Lung (tissue), 12 donors: ENCODE measurements around the gene AKAP8L. TPM values are rescaled to one million over a fixed set of nuclear protein-coding genes. Genes with fewer than 3 reads are reported as not detected.
"Not testable (repeated sequence)": the region's sequence is repeated elsewhere in the genome, so short reads cannot be mapped to it uniquely, and the experiment has no call there.

ENCODE experiments used
- ATAC-seq: fragments of 200-7000 bp; cut with Tn5 transposase; one replicate; pipeline ENCODE4 v1.9.1; 2020; ENCODE audit warnings: moderate number of reproducible peaks; ENCODE audit not compliant: insufficient read depth, low FRiP score
- DNase-seq, 3 donors: peaks; one replicate each; pipeline ENCODE4 v3.0.0-alpha.2; 2013 to 2017
- H3K27ac ChIP-seq, 2 donors: one replicate each; pipeline ENCODE4 v1.5.1; 2013; ENCODE audit warnings: mild to moderate bottlenecking in 2 of 2, moderate library complexity in 2 of 2, control low read depth in 1 of 2, inconsistent platforms in 1 of 2, low read depth in 1 of 2, low read length in 1 of 2
- H3K27me3 ChIP-seq, 3 donors: one replicate each; pipeline ENCODE4 v1.5.1; 2013; ENCODE audit warnings: low read length in 2 of 3; ENCODE audit not compliant: control insufficient read depth in 3 of 3, insufficient read depth in 3 of 3
- H3K36me3 ChIP-seq, 4 donors: one replicate each; pipeline ENCODE4 v1.5.1; 2013; ENCODE audit warnings: low read length in 4 of 4, mild to moderate bottlenecking in 1 of 4, moderate library complexity in 1 of 4; ENCODE audit not compliant: control insufficient read depth in 4 of 4, insufficient read depth in 4 of 4
- H3K4me1 ChIP-seq, 5 donors: one replicate each; pipeline ENCODE4 v1.5.1; 2013; ENCODE audit warnings: low read length in 5 of 5, mild to moderate bottlenecking in 2 of 5, moderate library complexity in 1 of 5; ENCODE audit not compliant: control insufficient read depth in 5 of 5, insufficient read depth in 5 of 5
- H3K4me3 ChIP-seq: one replicate; pipeline ENCODE4 v1.5.1; 2013; ENCODE audit warnings: mild to moderate bottlenecking, control low read depth, moderate library complexity
- H3K9ac ChIP-seq, 2 donors: one replicate each; pipeline ENCODE4 v1.5.1; 2013; ENCODE audit warnings: low read length in 2 of 2, control low read depth in 1 of 2; ENCODE audit not compliant: insufficient read depth in 1 of 2
- H3K9me3 ChIP-seq, 4 donors: one replicate each; pipeline ENCODE4 v1.5.1; 2013; ENCODE audit warnings: low read length in 3 of 4, mild to moderate bottlenecking in 1 of 4, moderate library complexity in 1 of 4; ENCODE audit not compliant: control insufficient read depth in 4 of 4, insufficient read depth in 3 of 4
- WGBS, 2 donors: extraction: QIAGEN DNeasy Blood & Tissue Kit; methylation state at CpG; one replicate each; pipeline ENCODE4 v1.1.7; 2013; 5-methylcytosine and 5-hydroxymethylcytosine counted together
- polyA plus RNA-seq, 2 donors: library from polyadenylated mRNA; stranded (reverse); fragments of 200-250 nt; gene quantifications; one replicate each; pipeline ENCODE4 v1.2.1, GENCODE V29; 2013
- total RNA-seq, 2 donors: library from RNA; depleted of rRNA in 1 of 2; stranded (reverse); fragments of >200 nt in 1 of 2; gene quantifications; one replicate each; pipeline ENCODE4 v1.2.1, GENCODE V29; 2014 to 2021
- TF ChIP-seq, protein P1 (sequence below): IDR thresholded peaks from 2 replicates; pipeline ENCODE4 v1.5.1; 2012; ENCODE audit warnings: mild to moderate bottlenecking; ENCODE audit errors: control extremely low read depth, extremely low read depth
- donor health status: control.
- donor health status: control.
- donor health status: Bipolar disorder and iron deficiency.
- donor health status: healthy.
- donor health status: DM: yes; HTN: yes; CAD: no.

The AKAP8L gene
- total and polyA plus RNA-seq, 4 donors: 52.5 to 118 (median 80.2) TPM

- H3K27me3 ChIP-seq: no peaks in the 10 kb centered on the region
- H3K9ac ChIP-seq: no peak overlapping the region
- no peak for DNase-seq
- H3K36me3 ChIP-seq: peaks cover 0 to 2% (median 0%) of the 10 kb centered on the region in 4 donors
- peak overlapping the region in 1 of 2 donors; percentile 51 for H3K27ac ChIP-seq
- TF ChIP-seq, protein P1, sequence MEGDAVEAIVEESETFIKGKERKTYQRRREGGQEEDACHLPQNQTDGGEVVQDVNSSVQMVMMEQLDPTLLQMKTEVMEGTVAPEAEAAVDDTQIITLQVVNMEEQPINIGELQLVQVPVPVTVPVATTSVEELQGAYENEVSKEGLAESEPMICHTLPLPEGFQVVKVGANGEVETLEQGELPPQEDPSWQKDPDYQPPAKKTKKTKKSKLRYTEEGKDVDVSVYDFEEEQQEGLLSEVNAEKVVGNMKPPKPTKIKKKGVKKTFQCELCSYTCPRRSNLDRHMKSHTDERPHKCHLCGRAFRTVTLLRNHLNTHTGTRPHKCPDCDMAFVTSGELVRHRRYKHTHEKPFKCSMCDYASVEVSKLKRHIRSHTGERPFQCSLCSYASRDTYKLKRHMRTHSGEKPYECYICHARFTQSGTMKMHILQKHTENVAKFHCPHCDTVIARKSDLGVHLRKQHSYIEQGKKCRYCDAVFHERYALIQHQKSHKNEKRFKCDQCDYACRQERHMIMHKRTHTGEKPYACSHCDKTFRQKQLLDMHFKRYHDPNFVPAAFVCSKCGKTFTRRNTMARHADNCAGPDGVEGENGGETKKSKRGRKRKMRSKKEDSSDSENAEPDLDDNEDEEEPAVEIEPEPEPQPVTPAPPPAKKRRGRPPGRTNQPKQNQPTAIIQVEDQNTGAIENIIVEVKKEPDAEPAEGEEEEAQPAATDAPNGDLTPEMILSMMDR: no peak
- no peak overlapping the region for H3K4me3 ChIP-seq
- peaks cover 0 to 8% (median 2%) of the 10 kb centered on the region in 5 donors for H3K4me1 ChIP-seq
- H3K9me3 ChIP-seq: no peaks in the 10 kb centered on the region
- WGBS, 2 donors: 78 to 91% methylated on average over 8 of the region's 8 CpGs
- ATAC-seq: no peak
Measured at GRCh38 chr19:15337202-15337601, 81.6 kb downstream of the AKAP8L start.

DNA sequence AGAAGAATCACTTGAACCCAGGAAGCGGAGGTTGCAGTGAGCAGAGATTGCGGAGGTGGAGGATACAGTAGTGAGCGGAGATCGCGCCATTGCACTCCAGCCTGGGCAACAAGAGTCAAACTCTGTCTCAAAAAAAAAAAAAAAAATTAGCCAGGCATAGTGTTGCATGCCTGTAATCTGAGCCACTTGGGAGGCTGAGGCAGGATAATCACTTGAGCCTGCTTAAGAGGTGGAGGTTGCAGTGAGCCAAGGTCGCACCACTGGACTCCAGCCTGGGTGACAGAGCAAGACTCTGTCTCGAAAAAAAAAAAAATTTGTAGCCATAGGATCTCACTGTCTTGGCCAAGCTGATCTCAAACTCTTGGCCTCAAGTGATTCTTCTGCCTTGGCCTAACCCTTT lies 82.8 kb downstream of the AKAP8L start:
- H3K9ac ChIP-seq, H3K4me3 ChIP-seq, H3K27me3 ChIP-seq, H3K36me3 ChIP-seq, H3K9me3 ChIP-seq, DNase-seq, ATAC-seq: not testable (repeated sequence)
- H3K27ac ChIP-seq: peak overlapping the region in 1 of 2 donors; percentile 22
- 87 to 91% methylated on average over 7 of the region's 7 CpGs for WGBS, 2 donors
- H3K4me1 ChIP-seq: peaks cover 0 to 12% (median 2%) of the 10 kb centered on the region in 5 donors

DNA sequence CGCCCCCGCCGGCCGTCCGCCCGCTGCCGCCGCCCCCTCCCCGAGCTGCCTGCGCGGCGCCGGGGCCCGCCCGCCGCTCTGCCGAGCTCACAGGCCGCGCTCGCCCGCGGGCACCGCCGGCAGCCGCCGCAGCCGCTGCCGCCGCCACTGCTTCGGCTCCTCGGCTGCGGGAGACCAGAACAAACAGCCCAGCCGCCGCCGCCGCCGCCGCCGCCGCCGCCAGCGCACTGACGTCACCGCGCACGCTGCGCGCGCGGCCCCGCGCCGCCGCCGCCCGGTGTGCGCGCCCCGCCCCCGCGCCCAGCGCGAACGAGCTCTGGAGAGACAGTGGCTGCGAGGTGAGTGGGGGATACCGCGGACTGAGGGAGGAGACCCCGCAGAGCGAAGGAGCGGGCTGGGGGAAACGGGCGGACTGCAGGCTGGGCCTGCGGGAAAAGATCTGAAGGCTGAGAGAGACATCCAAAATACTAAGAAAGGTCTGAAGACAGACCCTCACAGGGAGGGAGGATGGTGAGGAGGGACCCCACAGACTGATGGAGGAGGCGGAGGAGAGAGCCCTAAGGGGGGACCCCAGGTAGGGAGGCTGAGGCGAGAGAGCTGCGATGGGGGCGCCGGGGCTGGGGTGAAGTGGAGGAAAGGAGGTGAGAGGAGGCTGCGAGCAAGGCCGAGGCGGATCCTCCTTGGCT lies 86.3 kb downstream of the AKAP8L start, which contains the start of gene BRD4:
Gene BRD4, minus strand, starts transcription at position 229 of the 686 bp plus-strand sequence. CDS start 59,440 bp downstream, outside the sequence.
- TF ChIP-seq, protein P1: no peak
- ATAC-seq (no peak), DNase-seq (peak; percentile 70 to 80 (median 77))
- Histone ChIP-seq H3K4me3 (peak within 1 kb of the TSS; percentile 95), H3K27me3 (no peaks in the 10 kb centered on the region), H3K9ac (peak within 1 kb of the TSS; percentile 71 to 83), H3K4me1 (peaks cover under 1 to 26% (median 15%) of the 10 kb centered on the region in 5 donors), H3K9me3 (no peaks in the 10 kb centered on the region), H3K36me3 (no peaks in the 10 kb centered on the region), H3K27ac (peak within 1 kb of the TSS; percentile 94 to 99)
- 2 to 3% methylated on average over 60 to 81 of the region's 81 CpGs for WGBS, 2 donors

GRCh38 chr19:15331419-15332310 lies 87.1 kb downstream of the AKAP8L start:
- H3K4me1 ChIP-seq: peaks cover 4 to 30% (median 19%) of the 10 kb centered on the region in 5 donors
- WGBS, 2 donors: 0 to 1% methylated on average over 53 to 122 of the region's 122 CpGs
- DNase-seq: peak; percentile 40 to 57 (median 51)
- H3K36me3 ChIP-seq: no peaks in the 10 kb centered on the region
- peak overlapping the region; percentile 68 to 82 for H3K9ac ChIP-seq
- H3K9me3 ChIP-seq: no peaks in the 10 kb centered on the region
- TF ChIP-seq, protein P1: no peak
- peak overlapping the region; percentile 95 for H3K4me3 ChIP-seq
- ATAC-seq: no peak
- H3K27ac ChIP-seq: peak overlapping the region; percentile 94 to 99
- H3K27me3 ChIP-seq: no peaks in the 10 kb centered on the region
